Stimulated activated CD4-positive, alpha-beta T cell treated with anti-CD3 and anti-CD28 coated beads, Interleukin-15, amount 100 ng/mL, for 24 hours (primary cell): ENCODE results near the gene DHRSX.

Source experiments
- DNase-seq: peaks from one replicate; pipeline ENCODE4 v3.0.0-alpha.2; 2020

The DHRSX gene

GRCh38 chrX:2451501-2452316, 49.1 kb downstream of the DHRSX start:
- DNase-seq = no peak

DNA sequence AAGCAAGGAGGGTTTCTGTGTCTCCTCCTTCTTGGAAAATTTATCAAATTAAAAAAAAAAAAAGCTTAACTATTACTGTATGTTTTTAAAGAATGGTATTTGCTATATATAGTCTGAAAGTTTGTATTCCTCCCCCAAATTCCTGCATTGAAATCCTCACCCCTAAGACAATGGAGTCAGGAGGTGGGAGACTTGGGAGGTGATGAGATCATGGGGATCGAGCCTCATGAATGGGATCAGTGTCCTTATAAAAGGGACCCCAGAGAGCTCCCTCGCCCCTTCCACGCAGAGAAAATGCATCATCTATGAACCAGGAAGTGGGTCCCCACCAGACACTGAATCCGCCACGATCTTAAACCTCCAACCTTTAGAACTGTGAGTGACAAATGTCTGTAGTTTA, 50.1 kb downstream of the DHRSX start:
- no peak for DNase-seq

DNA sequence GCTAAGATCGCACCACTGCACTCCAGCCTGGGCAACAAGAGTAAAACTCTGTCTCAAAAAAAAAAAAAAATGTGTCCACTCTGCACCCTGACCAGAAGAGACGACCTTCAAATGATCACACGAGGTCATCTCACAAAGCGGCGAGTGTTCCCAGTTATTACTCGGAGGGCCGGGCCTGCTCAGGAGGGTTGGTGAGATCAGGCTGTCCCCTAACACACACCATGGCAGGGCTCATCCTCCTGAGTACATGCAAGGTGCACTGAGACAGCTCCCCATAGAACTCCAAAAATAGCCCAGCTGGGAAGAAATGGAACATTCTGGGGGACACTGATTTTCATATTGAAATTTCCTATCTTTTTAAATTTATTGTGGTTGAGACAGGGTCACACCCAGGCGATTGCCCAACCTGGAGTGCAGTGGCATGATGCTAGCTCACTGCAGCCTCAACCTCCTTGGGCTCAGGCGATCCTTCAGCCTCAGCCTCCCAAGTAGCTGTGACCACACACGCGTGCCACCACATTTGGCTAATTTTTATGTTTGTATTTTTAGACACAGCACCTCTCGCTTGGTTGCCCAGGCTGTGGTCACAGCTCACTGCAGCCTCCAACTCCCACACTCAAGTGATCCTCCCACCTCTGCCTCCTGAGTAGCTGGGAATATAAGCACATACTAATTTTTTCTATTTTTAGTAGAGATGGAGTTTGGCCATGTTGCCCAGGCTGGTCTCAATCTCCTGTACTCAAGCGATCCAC, 51.5 kb downstream of the DHRSX start:
- DNase-seq = no peak

DNA sequence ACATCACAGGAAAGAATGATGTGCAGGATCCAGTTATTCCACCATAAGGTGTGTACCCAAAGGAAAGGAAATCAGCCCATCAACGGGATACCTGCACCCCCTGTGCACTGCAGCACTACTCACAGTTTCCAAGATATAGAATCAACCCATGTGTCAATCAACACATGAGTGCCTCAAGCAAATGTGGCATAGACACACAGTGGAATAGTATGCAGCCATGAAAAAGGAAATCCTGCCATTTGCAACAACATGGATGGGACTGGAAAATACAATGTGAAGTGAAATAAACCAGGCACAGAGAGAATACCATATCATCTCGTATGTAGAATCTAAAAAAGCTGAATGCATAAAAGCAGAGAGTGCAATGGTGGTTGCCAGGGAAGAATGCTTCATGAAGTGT, 53.3 kb downstream of the DHRSX start:
- DNase-seq = no peak

GRCh38 chrX:2446815-2447214, 54.0 kb downstream of the DHRSX start:
- no peak for DNase-seq

DNA sequence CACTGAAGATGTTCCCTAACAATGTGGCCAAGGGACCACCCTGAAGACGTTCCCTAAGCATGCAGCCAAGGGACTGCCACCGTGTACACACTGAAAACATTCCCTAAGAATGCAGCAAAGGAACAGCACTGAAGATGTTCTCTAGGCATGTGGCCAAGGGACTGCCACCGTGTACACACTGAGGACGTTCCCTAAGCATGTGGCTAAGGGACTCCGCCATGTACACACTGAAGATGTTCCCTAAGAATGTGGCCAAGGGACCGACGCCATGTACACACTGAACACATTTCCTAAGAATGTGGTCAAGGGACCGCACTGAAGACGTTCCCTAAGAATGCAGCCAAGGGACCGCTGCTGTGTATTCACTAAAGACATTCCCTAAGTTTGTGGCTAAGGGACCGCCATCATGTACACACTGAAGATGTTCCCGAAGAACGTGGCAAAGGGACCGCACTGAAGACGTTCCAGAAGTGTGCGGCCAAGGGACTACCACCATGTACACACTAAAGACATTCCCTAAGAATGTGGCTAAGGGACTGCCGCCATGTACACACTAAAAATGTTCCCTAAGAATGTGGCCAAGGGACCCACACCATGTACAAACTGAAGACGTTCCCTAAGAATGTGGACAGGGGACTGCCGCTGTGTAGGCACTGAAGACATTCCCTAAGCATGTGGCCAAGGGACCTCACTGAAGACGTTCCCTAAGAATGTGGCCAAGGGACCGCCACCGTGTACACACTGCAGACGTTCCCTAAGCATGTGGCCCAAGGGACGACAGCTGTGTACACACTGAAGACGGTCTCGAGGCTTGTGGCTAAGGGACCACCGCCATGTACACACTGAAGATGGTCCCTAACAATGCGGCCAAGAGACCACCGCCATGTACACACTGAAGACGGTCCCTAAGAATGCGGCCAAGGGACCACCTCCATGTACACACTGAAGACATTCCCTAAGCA, 54.8 kb downstream of the DHRSX start:
- DNase-seq = no peak

DNA sequence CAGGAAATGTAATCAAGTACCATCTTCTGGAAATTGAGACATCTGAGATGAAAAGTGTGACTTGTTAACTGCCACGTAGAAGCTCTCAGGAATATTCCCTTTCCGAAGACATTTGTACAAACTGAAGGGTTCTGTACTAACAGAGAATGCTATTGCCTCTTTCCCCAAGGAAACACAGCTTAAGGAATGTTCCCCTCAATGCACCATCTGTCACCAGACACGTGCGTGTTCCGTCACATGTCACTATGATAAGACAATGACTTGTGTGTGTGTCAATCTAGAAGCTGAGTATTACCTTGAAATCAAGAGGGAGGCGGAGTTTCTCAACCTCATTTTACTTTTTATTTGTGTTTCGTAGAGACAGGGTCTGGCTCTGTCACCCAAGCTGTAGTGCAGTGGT, 58.1 kb downstream of the DHRSX start:
- no peak for DNase-seq

DNA sequence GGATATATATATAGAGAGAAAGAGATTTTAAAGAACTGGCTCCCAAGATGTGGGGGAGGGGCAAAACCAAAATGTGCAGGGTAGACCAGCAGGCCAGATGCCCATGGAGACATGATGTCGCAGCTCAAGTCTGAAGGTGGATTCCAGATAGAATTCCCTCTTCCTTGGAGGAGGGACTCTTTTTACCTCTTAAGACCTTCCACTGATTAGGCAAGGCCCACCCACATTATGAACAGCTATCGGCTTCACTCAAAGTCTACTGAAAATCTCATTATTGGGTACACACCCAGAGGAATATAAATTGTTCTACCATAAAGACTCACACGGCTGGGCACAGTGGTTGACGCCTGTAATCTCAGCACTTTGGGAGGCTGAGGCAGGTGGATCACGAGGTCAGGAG, 59.3 kb downstream of the DHRSX start:
- no peak for DNase-seq

GRCh38 chrX:2439613-2440012, 61.2 kb downstream of the DHRSX start:
- no peak for DNase-seq

GRCh38 chrX:2435465-2435864, 65.3 kb downstream of the DHRSX start:
- no peak for DNase-seq

GRCh38 chrX:2434270-2435163, 66.3 kb downstream of the DHRSX start:
- DNase-seq = no peak

- DNase-seq = no peak
Measured at GRCh38 chrX:2432298-2432863, 68.4 kb downstream of the DHRSX start.

DNA sequence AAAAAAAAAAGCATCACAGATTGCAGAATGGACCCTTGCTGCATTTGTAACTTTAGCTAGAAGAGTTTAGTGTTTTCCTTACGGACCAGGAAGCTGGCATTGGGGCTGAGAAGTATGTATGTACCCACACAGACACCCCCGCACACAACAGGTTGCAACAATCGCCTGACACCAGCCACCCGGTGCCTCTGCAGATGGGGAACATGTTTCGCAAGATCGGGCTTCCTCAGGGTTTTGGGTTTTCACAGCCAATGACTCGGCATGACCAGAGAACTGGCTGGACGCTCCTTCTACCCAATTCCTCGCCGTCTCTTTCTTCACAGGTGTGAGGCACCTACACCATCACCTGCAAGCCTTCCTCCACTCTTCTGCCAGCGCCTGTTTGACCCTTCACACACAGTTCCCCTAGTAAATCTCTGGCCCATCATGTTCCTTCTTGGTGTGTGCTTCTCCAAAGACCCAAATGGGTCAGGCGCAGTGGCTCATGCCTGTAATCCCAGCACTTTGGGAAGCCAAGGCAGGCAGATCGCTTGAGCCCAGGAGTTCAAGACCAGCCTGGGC, 70.4 kb downstream of the DHRSX start:
- DNase-seq = no peak

DNA sequence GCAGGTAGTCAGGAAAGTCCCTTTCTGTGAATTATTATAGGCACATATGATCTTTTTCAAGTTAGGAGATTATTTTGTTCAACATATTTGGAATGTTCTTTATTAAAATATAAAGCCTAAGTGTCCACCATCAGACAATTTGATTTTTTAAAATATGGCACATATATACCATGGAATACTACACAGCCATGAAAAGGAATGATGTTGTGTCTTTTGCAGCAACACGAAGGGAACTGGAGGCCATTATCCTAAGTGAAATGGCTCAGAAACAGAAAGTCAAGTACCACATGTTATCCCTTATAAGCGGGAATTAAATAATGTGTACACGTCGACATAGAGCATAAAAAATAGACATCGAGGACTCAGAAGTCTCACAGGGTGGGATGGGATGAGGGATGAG, 73.0 kb downstream of the DHRSX start:
- no peak for DNase-seq

DNA sequence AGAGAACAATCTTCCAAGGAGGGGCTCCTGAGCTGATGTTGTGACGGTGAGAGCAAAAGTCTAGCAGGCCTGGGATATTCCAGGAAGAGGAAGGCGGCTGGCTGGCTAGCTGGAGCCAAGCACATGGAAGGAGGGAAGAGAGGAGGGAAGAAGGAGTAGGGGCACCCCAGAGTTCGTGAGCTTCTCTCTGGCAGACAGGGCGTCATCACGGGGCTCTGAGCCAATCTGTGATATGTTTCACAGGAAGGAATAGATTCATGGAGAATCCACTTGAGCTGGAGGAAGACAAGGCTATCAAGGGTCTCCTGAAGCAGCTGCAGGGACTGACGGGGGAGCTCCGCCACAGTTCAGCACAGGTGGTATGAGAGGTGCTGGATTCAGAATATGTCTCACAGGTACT, 73.6 kb downstream of the DHRSX start:
- no peak for DNase-seq

GRCh38 chrX:2426289-2426882, 74.4 kb downstream of the DHRSX start:
- DNase-seq = no peak

GRCh38 chrX:2425286-2426071, 75.3 kb downstream of the DHRSX start:
- DNase-seq = no peak

- DNase-seq = no peak
Measured at GRCh38 chrX:2424317-2424716, 76.5 kb downstream of the DHRSX start.

- DNase-seq = no peak
Measured at GRCh38 chrX:2423899-2424298, 76.9 kb downstream of the DHRSX start.

DNA sequence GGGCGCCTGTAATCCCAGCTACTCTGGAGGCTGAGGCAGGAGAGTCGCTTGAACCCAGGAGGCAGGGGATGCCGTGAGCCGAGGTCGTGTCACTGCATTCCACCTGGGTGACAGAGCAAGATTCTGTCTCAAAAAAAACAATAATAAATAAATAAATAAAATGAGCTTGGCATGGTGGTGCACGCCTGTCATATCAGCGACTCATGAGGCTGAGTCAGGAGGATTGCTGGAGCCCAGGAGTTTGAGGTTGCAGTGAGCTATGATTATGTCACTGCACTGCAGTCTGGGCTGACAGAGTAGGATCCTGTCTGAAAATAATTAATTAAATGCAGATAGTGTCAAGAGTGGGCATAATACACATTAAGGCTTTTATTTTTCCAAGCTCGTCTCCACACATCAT, 77.5 kb downstream of the DHRSX start:
- no peak for DNase-seq
